ENCODE results near the gene MED15. TPM values are rescaled to one million over a fixed set of nuclear protein-coding genes. Genes with fewer than 3 reads are reported as not detected.

MED15 gene
- polyA plus RNA-seq, 1 experiment = 17.3 TPM

DNA sequence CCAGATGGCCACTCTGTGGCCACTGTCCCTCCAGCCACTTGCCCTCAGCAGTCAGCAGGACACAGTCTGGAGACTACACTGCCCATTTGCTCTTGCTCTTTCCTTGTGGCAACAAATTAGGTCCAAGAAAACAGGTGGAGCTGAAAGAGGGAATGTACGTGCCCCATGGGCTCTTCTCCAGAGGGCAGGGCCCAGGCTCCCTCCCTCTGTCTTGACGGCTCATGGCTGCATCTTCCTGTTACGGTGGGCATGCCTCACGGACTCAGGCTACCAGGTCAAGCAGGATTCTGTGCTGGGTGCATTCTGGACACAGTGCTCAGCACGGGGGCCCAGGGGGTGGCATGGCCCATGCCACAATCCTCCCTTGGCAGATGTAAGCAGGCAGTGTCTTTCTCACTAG lies 71.3 kb downstream of the MED15 start:
- POLR2A ChIA-PET = no interaction called here
- H3K27me3 ChIP-seq (ENCODE audit: control insufficient read depth, insufficient read depth, low read length) = no peaks in the 10 kb centered on the region
- DNase-seq (ENCODE audit: low read depth, low spot score) = no peak
- no peak overlapping the region for H3K4me3 ChIP-seq (ENCODE audit: low read depth, low read length)
- TF ChIP-seq, protein P1, sequence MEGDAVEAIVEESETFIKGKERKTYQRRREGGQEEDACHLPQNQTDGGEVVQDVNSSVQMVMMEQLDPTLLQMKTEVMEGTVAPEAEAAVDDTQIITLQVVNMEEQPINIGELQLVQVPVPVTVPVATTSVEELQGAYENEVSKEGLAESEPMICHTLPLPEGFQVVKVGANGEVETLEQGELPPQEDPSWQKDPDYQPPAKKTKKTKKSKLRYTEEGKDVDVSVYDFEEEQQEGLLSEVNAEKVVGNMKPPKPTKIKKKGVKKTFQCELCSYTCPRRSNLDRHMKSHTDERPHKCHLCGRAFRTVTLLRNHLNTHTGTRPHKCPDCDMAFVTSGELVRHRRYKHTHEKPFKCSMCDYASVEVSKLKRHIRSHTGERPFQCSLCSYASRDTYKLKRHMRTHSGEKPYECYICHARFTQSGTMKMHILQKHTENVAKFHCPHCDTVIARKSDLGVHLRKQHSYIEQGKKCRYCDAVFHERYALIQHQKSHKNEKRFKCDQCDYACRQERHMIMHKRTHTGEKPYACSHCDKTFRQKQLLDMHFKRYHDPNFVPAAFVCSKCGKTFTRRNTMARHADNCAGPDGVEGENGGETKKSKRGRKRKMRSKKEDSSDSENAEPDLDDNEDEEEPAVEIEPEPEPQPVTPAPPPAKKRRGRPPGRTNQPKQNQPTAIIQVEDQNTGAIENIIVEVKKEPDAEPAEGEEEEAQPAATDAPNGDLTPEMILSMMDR (IDR thresholded peaks at IDR 0.05; ENCODE audit: low read depth, low read length) = no peak
- CTCF ChIA-PET = interaction anchor here (0.9 to 1.0 kb wide), 2 partner anchors 14 to 15 kb away, joined by 3 read pairs; no protein-coding TSS in a partner anchor
- H3K27ac ChIP-seq (ENCODE audit: low read depth, low read length) = peak overlapping the region; percentile 11
- no peaks in the 10 kb centered on the region; the same call in 1 of the 2 replicates for H3K9me3 ChIP-seq (ENCODE audit: control insufficient read depth, insufficient read depth, low read length)

DNA sequence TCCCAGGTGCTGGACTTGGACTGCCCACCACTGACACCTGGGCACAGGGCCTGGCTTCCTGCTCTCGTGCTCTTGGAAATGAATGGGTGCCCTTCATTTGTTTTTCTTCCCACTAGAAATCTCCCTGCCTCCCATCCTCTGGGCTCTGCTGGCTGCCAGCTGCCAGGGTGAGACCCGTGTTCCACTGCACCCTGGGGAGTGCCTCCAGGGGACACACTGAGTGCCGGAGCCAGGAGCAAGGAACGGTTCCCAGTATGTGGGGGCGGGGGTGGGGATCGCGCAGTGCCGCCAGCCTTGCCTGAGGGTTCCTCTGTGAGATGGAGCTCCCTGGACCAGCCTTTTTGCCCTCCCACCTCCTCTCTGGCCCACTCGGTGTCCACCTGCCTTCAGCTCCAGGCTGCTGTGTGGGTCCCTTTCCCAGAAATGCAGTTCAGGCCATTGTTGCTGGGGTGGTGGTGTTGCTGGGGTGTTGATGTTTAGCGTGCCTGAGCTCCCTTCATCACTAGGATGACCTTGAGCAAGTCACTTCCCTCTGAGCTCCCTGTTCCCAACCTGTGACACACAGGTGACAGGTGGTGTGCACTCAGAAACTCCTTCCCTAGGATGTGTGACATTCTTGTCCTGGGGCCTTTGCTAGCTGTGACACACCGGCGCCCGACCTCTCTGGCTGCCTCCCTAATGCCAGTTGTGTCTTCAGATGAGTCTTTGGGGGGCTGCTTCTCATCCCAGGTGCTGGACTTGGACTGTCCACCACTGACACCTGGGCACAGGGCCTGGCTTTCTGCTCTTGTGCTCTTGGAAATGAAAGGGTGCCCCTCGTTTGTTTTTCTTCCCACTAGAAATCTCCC lies 72.1 kb downstream of the MED15 start:
- no peak overlapping the region for H3K4me3 ChIP-seq (ENCODE audit: low read depth, low read length)
- ChIA-PET CTCF (interaction anchor here (0.6 to 1.9 kb wide), 2 partner anchors 15 to 17 kb away, joined by 3 to 5 read pairs; no protein-coding TSS in a partner anchor), POLR2A (interaction anchor here (0.6 kb wide), 1 partner anchor 11 kb away, joined by 3 read pairs; no protein-coding TSS in a partner anchor)
- DNase-seq (ENCODE audit: low read depth, low spot score) = no peak
- H3K27ac ChIP-seq (ENCODE audit: low read depth, low read length) = no peak overlapping the region
- TF ChIP-seq, protein P1 (IDR thresholded peaks at IDR 0.05; ENCODE audit: low read depth, low read length) = no peak
- H3K9me3 ChIP-seq (ENCODE audit: control insufficient read depth, insufficient read depth, low read length) = no peaks in the 10 kb centered on the region; the same call in 1 of the 2 replicates
- H3K27me3 ChIP-seq (ENCODE audit: control insufficient read depth, insufficient read depth, low read length) = no peaks in the 10 kb centered on the region

GRCh38 chr22:20580179-20580578 lies 72.8 kb downstream of the MED15 start:
- TF ChIP-seq, protein P1 (IDR thresholded peaks at IDR 0.05; ENCODE audit: low read depth, low read length) = no peak
- ChIA-PET POLR2A (no interaction called here), CTCF (interaction anchor here (1.3 to 1.9 kb wide), 2 partner anchors 9 to 15 kb away, joined by 3 to 5 read pairs; no protein-coding TSS in a partner anchor)
- Histone ChIP-seq H3K27ac (ENCODE audit: low read depth, low read length) (no peak overlapping the region), H3K4me3 (ENCODE audit: low read depth, low read length) (no peak overlapping the region), H3K9me3 (ENCODE audit: control insufficient read depth, insufficient read depth, low read length) (no peaks in the 10 kb centered on the region; the same call in 1 of the 2 replicates), H3K27me3 (ENCODE audit: control insufficient read depth, insufficient read depth, low read length) (no peaks in the 10 kb centered on the region)
- DNase-seq (ENCODE audit: low read depth, low spot score) = no peak

DNA sequence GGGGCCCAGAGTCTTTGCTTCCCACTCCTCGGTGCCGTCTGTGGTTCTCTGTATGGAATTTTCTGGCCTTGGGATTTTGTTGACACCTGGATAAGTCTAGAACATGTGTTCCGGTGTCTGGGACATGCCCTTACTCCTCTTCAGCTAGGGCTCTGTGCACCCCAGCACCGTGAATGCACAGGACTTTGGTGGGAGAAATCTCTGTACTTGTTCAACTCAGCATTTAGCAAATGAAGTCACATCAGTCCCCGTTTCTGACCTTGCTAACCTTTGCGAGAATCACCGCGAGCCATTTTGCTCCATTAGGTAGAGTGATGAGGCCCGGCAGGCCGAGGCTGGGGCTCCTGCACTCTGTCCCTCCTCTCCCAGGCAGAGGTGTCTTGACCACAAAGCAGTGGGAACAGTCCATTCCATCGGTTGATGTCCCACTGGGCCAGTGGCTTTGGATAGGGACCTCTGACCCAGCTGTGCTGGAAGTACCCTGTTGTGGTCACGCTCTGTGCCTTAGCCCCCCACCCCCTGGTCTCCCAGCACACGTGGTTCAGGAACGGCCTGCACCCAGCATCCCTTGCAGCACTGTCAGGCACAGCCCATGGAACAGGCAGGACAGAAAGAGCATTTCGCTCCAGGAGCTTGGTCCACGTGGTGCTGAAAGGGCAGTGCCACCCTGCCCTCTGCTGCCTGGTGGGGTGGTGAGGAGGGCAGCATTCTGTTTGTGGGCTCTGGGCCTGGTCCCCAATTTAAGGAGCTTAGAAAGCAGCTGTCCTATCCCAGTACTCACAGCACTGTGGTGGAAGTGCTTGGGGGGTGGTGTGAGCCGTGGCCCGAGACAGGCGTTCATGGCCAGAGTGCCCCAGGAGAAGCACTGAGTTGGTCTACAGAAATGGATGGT lies 73.4 kb downstream of the MED15 start:
- TF ChIP-seq, protein P1 (IDR thresholded peaks at IDR 0.05; ENCODE audit: low read depth, low read length) = no peak
- no peak for DNase-seq (ENCODE audit: low read depth, low spot score)
- Histone ChIP-seq H3K4me3 (ENCODE audit: low read depth, low read length) (no peak overlapping the region), H3K9me3 (ENCODE audit: control insufficient read depth, insufficient read depth, low read length) (no peaks in the 10 kb centered on the region; the same call in 1 of the 2 replicates), H3K27ac (ENCODE audit: low read depth, low read length) (no peak overlapping the region), H3K27me3 (ENCODE audit: control insufficient read depth, insufficient read depth, low read length) (no peaks in the 10 kb centered on the region)
- ChIA-PET POLR2A (interaction anchor here (1.4 kb wide), 1 partner anchor 12 kb away, joined by 3 read pairs; no protein-coding TSS in a partner anchor), CTCF (interaction anchor here (1.3 to 1.9 kb wide), 2 partner anchors 9 to 16 kb away, joined by 3 to 5 read pairs; no protein-coding TSS in a partner anchor)
